K562 (cell line): ENCODE measurements around the gene HYOU1. TPM values are rescaled to one million over a fixed set of nuclear protein-coding genes. Genes with fewer than 3 reads are reported as not detected.

Experiments used
- FOXP4 ChIP-seq: sonication (generic); formaldehyde crosslinking; IDR thresholded peaks from 2 replicates; pipeline ENCODE4 v1.8.0; 2022; ENCODE audit warnings: mild to moderate bottlenecking, missing genetic modification reagents, borderline replicate concordance
- JUN ChIP-seq, 2 experiments: sonication (generic) in 1 of 2; formaldehyde crosslinking in 1 of 2; IDR thresholded peaks; 2 replicates each; pipeline versions ENCODE4 v1.6.1 to v1.8.0; 2012 to 2022; ENCODE audit warnings: borderline replicate concordance in 2 of 2, mild to moderate bottlenecking in 2 of 2, improper control_type of control experiment in 1 of 2, low read depth in 1 of 2, low read length in 1 of 2, missing genetic modification reagents in 1 of 2
- NCOA6 ChIP-seq: fragments of 450-650 bp; IDR thresholded peaks from 2 replicates; pipeline ENCODE4 v1.6.1; 2017; ENCODE audit warnings: mild to moderate bottlenecking
- NEUROD1 ChIP-seq: fragments of 150-350 bp; IDR thresholded peaks from 2 replicates; pipeline ENCODE4 v1.6.1; 2014; ENCODE audit warnings: borderline replicate concordance, low read length, low read depth; ENCODE audit not compliant: partially characterized antibody
- ZNF592 ChIP-seq: fragments of 450-650 bp; IDR thresholded peaks from 2 replicates; pipeline ENCODE4 v1.6.1; 2017; ENCODE audit warnings: antibody characterized with exemption, mild to moderate bottlenecking
- ZNF785 ChIP-seq: fragments of 250-450 bp; sonication (Bioruptor Pico); IDR thresholded peaks from 2 replicates; pipeline ENCODE4 v1.4.0; 2020; ENCODE audit warnings: mild to moderate bottlenecking
- polyA plus RNA-seq, 8 experiments: library from polyadenylated mRNA; depleted of rRNA in 4 of 8; stranded (reverse) in 5 of 8; unstranded in 3 of 8; fragments of >200 nt; fragmentation: Nextera tagmentation in 2 of 8; fragmentation: Illumina TruSeq in 1 of 8; extraction: Ambion mirVana in 2 of 8; extraction: Trizol in 1 of 8; gene quantifications; 2 replicates each; pipeline versions ENCODE4 v1.2.1 to v1.2.3, GENCODE V29; 2011 to 2014; ENCODE audit warnings: inconsistent platforms in 1 of 8, missing spikeins in 1 of 8
- total RNA-seq, 7 experiments: library from RNA; depleted of rRNA in 6 of 7; stranded (reverse); fragments of >200 nt in 6 of 7; fragmentation: Illumina TruSeq in 2 of 7; extraction: Trizol in 2 of 7; gene quantifications; 2 replicates each; pipeline versions ENCODE4 v1.2.1 to v1.2.3, GENCODE V29; 2011 to 2021; ENCODE audit warnings: low replicate concordance in 1 of 7
- TF ChIP-seq, protein P1 (sequence below): IDR thresholded peaks from 3 replicates; pipeline ENCODE4 v1.6.1; 2011; ENCODE audit warnings: borderline replicate concordance, mild to moderate bottlenecking, moderate library complexity; ENCODE audit not compliant: insufficient read length; ENCODE audit errors: extremely low read depth
- TF ChIP-seq, protein P2 (sequence below): fragments of 250-450 bp; sonication (Bioruptor Pico); IDR thresholded peaks from 2 replicates; pipeline ENCODE4 v1.4.0; 2020

HYOU1 gene
- total and polyA plus RNA-seq, 9 of the 15 experiments (the other 6 are each of a cell fraction or from before 2014, with no cell fraction given), result 19.5 to 197 (median 128) TPM

- TF ChIP-seq, protein P1, sequence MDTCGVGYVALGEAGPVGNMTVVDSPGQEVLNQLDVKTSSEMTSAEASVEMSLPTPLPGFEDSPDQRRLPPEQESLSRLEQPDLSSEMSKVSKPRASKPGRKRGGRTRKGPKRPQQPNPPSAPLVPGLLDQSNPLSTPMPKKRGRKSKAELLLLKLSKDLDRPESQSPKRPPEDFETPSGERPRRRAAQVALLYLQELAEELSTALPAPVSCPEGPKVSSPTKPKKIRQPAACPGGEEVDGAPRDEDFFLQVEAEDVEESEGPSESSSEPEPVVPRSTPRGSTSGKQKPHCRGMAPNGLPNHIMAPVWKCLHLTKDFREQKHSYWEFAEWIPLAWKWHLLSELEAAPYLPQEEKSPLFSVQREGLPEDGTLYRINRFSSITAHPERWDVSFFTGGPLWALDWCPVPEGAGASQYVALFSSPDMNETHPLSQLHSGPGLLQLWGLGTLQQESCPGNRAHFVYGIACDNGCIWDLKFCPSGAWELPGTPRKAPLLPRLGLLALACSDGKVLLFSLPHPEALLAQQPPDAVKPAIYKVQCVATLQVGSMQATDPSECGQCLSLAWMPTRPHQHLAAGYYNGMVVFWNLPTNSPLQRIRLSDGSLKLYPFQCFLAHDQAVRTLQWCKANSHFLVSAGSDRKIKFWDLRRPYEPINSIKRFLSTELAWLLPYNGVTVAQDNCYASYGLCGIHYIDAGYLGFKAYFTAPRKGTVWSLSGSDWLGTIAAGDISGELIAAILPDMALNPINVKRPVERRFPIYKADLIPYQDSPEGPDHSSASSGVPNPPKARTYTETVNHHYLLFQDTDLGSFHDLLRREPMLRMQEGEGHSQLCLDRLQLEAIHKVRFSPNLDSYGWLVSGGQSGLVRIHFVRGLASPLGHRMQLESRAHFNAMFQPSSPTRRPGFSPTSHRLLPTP, result no peak
- TF ChIP-seq NCOA6 (no peak), ZNF785 (no peak), JUN (IDR thresholded peaks at IDR 0.05; ENCODE audit: borderline replicate concordance, low read depth, low read length) (no peak), JUN (CRISPR knock-in tag; IDR thresholded peaks at IDR 0.05; ENCODE audit: borderline replicate concordance) (no peak), ZNF592 (no peak), NEUROD1 (no peak), FOXP4 (CRISPR knock-in tag) (peak; percentile 38; the same call in 1 of the 2 replicates)
- TF ChIP-seq, protein P2, sequence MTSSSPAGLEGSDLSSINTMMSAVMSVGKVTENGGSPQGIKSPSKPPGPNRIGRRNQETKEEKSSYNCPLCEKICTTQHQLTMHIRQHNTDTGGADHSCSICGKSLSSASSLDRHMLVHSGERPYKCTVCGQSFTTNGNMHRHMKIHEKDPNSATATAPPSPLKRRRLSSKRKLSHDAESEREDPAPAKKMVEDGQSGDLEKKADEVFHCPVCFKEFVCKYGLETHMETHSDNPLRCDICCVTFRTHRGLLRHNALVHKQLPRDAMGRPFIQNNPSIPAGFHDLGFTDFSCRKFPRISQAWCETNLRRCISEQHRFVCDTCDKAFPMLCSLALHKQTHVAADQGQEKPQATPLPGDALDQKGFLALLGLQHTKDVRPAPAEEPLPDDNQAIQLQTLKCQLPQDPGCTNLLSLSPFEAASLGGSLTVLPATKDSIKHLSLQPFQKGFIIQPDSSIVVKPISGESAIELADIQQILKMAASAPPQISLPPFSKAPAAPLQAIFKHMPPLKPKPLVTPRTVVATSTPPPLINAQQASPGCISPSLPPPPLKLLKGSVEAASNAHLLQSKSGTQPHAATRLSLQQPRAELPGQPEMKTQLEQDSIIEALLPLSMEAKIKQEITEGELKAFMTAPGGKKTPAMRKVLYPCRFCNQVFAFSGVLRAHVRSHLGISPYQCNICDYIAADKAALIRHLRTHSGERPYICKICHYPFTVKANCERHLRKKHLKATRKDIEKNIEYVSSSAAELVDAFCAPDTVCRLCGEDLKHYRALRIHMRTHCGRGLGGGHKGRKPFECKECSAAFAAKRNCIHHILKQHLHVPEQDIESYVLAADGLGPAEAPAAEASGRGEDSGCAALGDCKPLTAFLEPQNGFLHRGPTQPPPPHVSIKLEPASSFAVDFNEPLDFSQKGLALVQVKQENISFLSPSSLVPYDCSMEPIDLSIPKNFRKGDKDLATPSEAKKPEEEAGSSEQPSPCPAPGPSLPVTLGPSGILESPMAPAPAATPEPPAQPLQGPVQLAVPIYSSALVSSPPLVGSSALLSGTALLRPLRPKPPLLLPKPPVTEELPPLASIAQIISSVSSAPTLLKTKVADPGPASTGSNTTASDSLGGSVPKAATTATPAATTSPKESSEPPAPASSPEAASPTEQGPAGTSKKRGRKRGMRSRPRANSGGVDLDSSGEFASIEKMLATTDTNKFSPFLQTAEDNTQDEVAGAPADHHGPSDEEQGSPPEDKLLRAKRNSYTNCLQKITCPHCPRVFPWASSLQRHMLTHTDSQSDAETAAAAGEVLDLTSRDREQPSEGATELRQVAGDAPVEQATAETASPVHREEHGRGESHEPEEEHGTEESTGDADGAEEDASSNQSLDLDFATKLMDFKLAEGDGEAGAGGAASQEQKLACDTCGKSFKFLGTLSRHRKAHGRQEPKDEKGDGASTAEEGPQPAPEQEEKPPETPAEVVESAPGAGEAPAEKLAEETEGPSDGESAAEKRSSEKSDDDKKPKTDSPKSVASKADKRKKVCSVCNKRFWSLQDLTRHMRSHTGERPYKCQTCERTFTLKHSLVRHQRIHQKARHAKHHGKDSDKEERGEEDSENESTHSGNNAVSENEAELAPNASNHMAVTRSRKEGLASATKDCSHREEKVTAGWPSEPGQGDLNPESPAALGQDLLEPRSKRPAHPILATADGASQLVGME (CRISPR knock-in tag), result 0 out of 2 replicates have a peak, but pooled peaks have one; percentile 36
These were observed 495 bp downstream of the HYOU1 start (continued) for GRCh38 chr11:119056421-119056999.
